Brain microvascular endothelial cell (primary cell): ENCODE results near the gene ZBED1.
"Not testable (repeated sequence)": the region's sequence is repeated elsewhere in the genome, so short reads cannot be mapped to it uniquely, and the experiment has no call there.

Experiments used
- DNase-seq: peaks from one replicate; pipeline ENCODE4 v3.0.0-alpha.2; 2020
- H3K27ac ChIP-seq: fragments of 250-450 bp; sonication (Bioruptor Pico); 2 replicates; pipeline ENCODE4 v1.5.1; 2020; ENCODE audit warnings: mild to moderate bottlenecking, moderate library complexity
- H3K27me3 ChIP-seq: fragments of 250-450 bp; sonication (Bioruptor Pico); replicated peaks from 2 replicates; pipeline ENCODE4 v1.5.1; 2020; ENCODE audit warnings: mild to moderate bottlenecking
- H3K36me3 ChIP-seq: fragments of 250-450 bp; sonication (Bioruptor Pico); replicated peaks from 2 replicates; pipeline ENCODE4 v1.5.1; 2020; ENCODE audit warnings: mild to moderate bottlenecking
- H3K4me3 ChIP-seq: 2 replicates; pipeline ENCODE4 v1.5.1; 2011; ENCODE audit warnings: low read depth, mild to moderate bottlenecking, control low read depth, low read length, moderate library complexity
- in situ Hi-C: cut with HindIII; loops from 2 replicates; pipeline ENCODE4 v1.10.0; 2017; ENCODE audit warnings: low sequenced_read_pairs, low pct_ligation_motif_present
- TF ChIP-seq, protein P1 (sequence below): IDR thresholded peaks from 2 replicates; pipeline ENCODE4 v1.5.1; 2011; ENCODE audit warnings: low read depth, mild to moderate bottlenecking, moderate library complexity, low read length, control low read depth, inconsistent platforms; ENCODE audit errors: missing control alignments

Gene ZBED1

DNA sequence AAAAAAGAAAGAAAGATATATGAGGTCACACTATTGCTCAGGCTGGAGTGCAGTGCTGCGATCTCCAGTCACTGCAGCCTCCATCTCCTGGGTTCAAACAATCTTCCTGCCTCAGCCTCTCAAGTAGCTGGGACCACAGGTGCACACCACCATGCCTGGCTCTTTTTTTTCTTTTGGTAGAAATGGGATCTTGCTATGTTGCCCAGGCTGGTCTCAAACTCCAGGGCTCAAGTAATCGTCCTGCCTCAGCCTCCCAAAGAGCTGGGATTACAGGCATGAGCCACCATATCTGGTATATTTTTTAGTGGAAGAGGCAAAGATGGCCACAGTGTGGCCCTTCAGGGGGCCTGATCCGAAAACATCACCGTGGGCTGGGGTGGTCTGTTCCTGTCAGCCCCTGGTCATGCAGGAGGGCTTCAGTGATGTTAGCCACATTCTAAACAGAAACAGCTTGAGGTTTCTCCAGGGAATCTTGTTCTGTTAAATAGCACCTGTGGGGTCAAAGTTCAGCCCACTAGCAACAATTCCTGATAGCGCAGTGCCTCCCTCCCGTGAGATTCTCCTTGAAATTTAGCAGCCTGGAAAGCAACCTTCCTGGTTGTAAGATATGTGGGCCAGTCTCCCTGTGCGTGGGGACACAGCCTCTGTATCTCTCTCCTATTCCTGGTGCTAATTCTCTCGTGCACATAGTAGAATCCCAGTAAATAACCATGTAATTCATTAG is 7.3 kb upstream of the ZBED1 start:
- Histone ChIP-seq H3K27ac (no peak overlapping the region), H3K4me3 (no peak overlapping the region), H3K27me3 (no peaks in the 10 kb centered on the region), H3K36me3 (no peaks in the 10 kb centered on the region)
- no peak for DNase-seq
- TF ChIP-seq, protein P1, sequence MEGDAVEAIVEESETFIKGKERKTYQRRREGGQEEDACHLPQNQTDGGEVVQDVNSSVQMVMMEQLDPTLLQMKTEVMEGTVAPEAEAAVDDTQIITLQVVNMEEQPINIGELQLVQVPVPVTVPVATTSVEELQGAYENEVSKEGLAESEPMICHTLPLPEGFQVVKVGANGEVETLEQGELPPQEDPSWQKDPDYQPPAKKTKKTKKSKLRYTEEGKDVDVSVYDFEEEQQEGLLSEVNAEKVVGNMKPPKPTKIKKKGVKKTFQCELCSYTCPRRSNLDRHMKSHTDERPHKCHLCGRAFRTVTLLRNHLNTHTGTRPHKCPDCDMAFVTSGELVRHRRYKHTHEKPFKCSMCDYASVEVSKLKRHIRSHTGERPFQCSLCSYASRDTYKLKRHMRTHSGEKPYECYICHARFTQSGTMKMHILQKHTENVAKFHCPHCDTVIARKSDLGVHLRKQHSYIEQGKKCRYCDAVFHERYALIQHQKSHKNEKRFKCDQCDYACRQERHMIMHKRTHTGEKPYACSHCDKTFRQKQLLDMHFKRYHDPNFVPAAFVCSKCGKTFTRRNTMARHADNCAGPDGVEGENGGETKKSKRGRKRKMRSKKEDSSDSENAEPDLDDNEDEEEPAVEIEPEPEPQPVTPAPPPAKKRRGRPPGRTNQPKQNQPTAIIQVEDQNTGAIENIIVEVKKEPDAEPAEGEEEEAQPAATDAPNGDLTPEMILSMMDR, result no peak
- in situ Hi-C loops, result no loop called here

DNA sequence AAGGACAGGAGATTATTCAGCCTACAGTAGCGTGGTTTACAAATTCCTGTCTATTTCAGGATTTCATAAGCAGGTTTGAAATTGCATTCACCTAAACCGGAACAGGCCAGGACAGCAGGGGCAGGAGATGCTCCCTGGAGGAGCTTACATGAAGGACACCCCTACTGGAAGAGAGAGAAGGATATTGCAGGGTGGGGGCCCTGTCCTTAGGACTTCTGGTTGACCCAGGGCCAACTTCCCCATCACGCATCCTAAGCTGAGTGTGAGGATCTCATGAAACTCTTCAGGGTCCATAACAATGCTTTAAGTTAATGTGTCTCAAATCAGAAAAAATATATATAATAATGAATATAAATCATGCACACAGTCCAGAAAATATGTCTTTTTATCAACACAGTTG is 6.4 kb upstream of the ZBED1 start:
- Histone ChIP-seq H3K27me3 (no peaks in the 10 kb centered on the region), H3K4me3 (no peak overlapping the region), H3K27ac (no peak overlapping the region), H3K36me3 (no peaks in the 10 kb centered on the region)
- TF ChIP-seq, protein P1, result no peak
- in situ Hi-C loops, result no loop called here
- no peak for DNase-seq

DNA sequence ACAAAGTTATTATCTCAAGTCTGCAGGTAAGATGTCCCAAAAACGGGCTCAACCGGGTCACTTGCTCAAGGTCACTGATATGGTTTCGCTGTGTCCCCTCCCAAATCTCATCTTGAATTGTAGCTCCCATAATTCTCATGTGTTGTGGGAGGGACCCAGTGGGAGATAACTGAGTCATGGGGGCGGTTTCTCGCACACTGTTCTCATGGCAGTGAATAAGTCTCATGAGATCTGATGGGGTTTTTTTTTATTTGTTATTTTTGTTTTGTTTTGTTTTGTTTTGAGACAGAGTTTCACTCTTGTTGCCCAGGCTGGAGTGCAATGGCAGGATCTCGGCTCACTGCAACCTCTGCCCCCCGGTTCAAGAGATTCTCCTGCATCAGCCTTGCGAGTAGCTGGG is 4.6 kb upstream of the ZBED1 start:
- in situ Hi-C loops, H3K27me3 ChIP-seq, H3K36me3 ChIP-seq, H3K27ac ChIP-seq, H3K4me3 ChIP-seq: not testable (repeated sequence)
- peak; percentile 14 for DNase-seq

DNA sequence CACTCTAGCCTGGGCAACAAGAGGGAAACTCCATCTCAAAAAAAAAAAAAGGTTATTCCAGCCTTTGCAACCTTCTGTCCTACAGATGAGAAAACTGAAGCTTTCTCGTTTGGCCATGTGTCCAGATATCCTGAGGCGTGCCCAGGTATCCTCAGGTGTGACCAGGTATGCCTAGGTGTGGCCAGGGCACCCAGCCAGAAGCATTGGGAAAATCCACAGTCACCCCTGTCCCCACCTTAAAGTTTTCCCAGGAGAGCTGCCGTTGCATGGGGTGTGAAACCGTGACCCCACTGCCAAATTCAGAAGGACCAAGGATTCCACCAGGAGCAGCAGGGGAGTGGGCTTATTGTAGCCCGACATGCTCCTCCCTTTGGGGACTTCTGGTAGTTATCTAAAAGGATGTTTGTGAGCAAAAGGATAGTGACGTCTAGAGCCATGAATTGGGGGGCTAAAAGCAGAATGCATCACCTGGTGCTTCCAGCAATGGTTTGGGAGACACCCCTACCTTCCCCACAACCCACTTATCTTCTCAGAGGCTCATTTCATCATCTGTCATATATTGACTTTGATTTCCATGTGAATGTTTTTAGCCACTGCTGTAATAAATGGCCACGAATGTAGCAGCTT is 4.0 kb upstream of the ZBED1 start:
- no peak for DNase-seq
- no peak overlapping the region for H3K4me3 ChIP-seq
- in situ Hi-C loops, result no loop called here
- H3K27ac ChIP-seq, result no peak overlapping the region
- no peaks in the 10 kb centered on the region for H3K36me3 ChIP-seq
- no peaks in the 10 kb centered on the region for H3K27me3 ChIP-seq
- TF ChIP-seq, protein P1, result no peak

DNA sequence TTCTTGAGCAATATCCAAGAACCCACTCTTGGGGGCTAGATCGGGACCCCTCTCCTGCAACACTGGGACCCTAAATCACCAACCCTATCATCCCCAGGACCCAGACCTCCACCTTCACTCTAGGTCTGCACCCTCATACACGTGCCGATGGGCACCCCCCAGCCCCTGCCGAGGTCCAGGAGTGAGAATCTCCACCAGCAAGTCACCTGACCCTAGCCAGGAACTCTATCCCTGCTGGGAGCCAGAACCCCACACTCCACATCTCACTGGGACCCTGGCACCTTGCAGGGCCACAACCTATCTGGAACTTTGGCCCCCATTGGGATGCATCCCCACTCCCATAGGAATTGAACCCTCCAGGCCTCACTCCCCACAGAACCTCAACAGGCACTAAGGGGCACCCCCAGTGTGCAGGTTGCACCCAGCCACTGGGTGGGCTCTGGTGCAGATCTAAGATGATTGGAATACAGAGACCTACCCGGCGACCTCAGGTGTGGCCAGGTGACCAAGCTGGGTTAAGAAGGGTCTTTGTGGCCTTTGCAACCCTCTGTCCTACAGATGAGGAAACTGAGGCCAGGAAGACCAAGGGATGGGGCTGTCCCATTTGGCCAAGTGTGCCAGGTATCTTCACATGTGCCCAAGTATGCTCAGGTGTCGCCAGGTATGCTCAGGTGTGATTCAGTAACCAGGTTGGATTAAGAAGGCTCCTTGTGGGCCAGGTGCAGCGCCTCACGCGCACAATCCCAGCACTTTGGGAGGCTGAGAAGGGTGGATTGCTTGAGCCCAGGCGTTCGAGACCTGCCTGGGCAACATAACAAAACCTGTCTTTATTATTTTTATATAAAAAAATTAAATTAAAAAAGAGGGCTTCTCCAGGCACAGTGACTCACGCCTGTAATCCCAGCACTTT is 3.1 kb upstream of the ZBED1 start:
- H3K36me3 ChIP-seq, result no peaks in the 10 kb centered on the region
- no peak overlapping the region for H3K4me3 ChIP-seq
- TF ChIP-seq, protein P1, result no peak
- H3K27ac ChIP-seq, result no peak overlapping the region
- in situ Hi-C loops, result no loop called here
- no peaks in the 10 kb centered on the region for H3K27me3 ChIP-seq
- DNase-seq, result no peak
